Fibroblast of upper back skin (primary cell): Measurements from ENCODE around the gene ZBTB42.

Experiments
- DNase-seq: peaks from one replicate; pipeline ENCODE4 v3.0.0-alpha.2; 2013

ZBTB42 gene

GRCh38 chr14:104784218-104784568 lies 16.7 kb upstream of the ZBTB42 start:
- DNase-seq: no peak

DNA sequence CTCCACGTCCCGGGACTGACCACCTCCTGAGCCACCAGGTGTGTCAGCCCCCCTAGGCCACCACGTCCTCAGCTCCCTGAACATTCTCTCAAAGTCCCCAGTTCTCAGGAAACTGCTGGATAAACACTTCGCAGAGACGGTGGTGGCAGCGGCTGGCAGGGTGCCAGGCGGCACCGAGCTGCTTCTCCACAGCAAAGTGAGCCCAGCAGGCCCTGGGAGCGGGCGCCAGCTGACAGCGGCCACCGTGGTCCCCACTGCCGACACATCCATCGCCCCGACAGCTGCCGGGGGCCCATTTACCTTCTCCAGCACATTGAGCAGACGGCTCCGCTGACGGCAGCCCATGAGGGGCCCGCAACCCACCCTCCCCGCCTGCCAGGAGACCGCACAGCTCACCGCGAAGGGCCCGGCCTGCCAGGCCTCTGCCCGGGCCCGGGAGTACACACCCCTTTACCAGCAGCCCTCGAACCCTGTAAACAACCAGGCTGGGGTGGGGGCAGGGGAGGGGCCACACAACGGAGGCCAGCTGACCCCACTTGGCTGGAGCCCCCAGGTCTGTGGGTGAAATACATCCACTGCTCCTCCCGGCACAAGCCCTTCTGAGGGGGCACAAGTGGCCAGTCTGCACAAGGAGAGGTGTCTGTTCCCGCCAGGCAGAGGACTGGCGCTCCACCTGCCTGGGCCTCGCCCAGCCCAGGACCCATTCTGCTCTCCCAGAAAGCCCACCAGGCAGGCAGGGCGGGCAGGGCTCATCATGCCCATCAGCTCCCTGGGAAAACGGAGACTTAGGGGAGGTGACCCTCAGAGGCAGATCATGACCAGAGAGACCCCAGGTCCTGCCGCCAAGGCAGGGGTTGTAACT lies 15.8 kb upstream of the ZBTB42 start:
- DNase-seq: no peak

DNA sequence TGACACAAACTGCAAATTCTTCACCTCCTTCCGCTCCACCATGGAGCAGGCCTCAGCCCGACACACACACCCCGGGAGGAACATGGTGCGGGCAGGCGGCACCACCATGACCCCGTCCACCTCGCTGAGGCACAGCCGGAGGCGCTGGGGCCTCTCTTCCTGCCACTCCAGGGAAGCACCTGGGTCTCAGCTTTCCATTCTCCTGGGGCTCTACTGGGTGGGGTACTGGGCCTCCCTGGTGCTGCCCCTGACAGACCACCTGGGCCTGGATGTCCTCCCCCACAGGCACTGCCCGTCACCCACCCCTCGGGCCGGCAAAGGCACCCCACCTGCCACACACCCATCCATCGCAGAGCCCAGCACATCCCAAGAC lies 15.2 kb upstream of the ZBTB42 start:
- DNase-seq: no peak

- DNase-seq: no peak
These were observed 14.8 kb upstream of the ZBTB42 start for GRCh38 chr14:104786091-104786586.

DNA sequence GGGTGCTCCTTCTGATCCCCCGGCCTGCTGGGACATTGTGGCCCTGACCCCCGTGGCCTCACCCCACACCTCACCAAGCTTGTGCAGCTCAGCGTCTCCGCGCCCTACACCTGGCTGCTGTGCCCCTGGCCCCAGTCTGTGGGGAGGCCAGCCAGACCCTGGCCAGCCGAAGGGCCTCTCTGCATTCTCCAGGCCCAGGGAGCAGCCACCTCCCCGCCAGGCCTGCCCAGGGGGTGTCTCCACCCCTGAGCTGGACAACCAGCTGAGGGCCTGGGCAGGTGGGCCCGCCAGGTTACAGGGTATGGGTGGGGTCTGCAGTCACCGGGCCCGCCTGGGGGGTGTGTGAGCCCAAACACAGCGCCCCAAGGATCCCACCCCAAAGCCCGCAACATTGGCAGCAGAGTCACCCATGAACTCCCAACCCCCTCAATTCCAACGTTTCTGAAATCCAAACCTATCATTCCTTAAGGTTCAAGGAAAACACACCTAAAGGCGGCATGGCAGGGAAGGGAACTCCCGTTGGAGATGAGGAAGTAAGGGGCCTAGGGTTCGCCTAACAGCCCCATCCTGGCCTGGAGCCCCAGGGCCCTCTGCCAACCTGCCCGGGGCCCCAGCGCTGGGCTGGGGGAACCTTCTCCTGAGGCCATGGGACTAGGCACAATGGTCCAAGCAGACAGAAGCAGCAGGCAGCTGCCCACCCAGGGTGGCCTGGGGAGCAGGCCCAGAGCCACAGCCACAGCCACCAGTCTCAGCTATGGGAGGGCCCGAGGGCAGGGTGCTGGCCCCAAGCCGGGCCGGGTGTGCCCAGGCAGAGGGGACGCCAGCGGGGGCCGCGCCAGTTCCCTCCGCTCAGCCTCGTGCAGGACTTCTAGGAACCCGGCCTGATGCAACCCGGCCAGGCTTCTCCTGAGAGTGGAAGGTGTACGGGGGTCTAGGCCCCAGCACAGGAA lies 13.9 kb upstream of the ZBTB42 start:
- DNase-seq: no peak

DNA sequence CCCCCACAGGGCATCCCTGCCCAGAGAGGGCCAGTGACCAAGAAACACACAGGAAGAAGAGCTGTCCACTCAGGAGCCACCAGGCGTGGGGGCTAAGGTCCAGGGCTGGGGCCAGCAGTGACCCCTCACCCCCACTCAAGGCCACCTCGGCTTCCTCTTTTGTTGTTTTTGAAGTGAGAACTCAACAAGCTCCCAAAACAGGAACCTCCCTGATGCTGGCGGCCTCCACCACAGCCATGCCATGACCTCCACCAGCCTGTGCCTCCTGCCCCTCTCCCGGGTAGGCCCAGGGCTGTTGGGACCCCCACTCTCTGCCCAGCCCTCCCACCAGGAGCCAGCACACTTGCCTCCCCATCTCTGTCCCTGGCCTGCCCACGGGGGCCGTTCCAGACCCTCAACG lies 13.2 kb upstream of the ZBTB42 start:
- DNase-seq: no peak

DNA sequence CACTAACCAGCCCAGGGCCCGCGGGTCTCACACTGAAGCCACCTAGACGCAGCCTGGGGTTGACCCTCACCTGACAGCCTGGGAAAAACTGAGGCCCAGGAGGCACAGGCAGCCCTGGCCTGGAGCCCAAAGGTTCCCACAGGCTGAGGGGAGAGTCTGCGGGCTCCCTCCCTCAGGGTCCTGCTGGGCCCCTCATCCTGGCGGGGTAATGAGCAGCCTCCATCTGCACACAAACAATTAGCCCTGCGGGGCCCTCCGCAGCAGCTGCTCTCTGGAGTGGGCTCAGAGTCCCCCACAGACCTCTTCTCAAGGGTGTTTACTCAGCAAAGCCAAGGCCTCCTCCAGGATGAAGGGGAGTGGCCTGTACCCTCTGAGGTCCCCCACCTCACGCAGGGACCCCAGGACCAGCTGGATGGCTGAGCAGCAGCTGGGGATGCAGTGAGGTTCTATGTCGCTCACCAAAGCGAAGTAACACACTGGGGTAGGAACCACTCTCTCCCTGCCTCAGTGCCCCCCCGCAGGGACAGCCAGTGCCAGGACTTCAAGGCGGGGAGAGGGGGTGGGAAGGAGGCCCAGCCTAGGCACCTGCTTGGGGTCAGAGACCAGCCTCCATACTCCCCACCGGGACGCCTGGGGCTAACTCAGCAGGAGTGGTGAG lies 12.6 kb upstream of the ZBTB42 start:
- DNase-seq: no peak

GRCh38 chr14:104788873-104789663 lies 11.8 kb upstream of the ZBTB42 start:
- no peak for DNase-seq

GRCh38 chr14:104789752-104790743 lies 10.9 kb upstream of the ZBTB42 start:
- no peak for DNase-seq

DNA sequence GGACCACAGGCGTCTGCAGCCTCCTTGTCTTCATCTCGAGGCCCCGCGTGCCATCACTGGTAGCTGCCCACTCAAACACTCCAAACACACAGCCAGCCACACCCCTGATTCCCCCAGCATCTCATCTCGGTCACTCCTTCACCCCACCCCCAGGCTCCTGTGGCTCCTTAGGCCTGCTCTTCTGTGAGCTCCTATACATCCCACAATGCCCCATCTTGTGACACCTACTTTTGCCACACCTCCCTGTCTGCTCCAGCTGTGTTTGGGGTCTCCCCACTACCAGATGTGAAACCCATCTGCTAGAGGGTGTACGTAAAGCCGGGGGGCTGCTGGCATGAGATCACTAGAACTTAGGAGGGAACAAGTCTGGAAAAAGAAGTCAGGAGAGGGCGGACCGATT lies 9.5 kb upstream of the ZBTB42 start:
- no peak for DNase-seq

- DNase-seq: no peak
These were observed 8.6 kb upstream of the ZBTB42 start for GRCh38 chr14:104792101-104792884.

GRCh38 chr14:104792945-104793702 lies 7.8 kb upstream of the ZBTB42 start:
- DNase-seq: no peak

- DNase-seq: no peak
These were observed 7.3 kb upstream of the ZBTB42 start for GRCh38 chr14:104793703-104793959.

DNA sequence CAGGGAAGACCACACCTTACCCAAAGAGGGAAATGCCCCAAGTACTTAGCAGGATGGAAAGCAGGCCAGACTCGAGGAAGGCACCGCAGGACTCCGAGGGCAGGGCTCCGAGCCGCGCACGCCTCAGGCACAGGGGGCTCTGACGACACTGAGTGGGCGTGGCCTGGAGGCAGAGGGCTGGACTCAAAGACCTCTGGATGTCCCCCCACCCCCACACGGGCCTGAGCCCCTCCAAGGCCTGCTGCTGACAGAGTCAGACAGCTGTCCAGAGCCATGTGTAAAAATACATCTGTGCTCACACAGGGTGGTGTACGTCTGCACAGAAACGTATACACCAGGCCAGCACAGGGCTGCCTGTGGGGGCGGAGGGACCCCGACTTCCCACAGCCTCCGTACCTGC lies 6.8 kb upstream of the ZBTB42 start:
- peak; percentile 66 for DNase-seq

DNA sequence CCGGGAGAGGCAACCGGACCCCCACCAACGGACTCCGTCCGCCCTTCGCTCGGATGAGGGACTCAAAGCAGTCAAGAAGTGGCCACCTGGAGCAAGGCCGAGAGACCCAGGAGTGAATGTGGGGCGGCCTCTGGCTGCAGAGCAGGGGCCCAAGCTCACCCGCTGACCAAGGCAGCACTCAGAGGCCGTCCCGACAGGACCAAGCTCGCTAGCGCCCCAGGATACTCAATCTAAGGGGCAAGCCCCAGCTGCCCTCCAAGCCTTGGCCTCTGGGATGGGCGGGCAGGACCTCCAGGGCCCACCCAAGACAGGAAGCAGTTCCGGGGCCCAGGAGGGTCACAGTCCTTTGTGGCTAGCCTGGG lies 6.3 kb upstream of the ZBTB42 start:
- no peak for DNase-seq

DNA sequence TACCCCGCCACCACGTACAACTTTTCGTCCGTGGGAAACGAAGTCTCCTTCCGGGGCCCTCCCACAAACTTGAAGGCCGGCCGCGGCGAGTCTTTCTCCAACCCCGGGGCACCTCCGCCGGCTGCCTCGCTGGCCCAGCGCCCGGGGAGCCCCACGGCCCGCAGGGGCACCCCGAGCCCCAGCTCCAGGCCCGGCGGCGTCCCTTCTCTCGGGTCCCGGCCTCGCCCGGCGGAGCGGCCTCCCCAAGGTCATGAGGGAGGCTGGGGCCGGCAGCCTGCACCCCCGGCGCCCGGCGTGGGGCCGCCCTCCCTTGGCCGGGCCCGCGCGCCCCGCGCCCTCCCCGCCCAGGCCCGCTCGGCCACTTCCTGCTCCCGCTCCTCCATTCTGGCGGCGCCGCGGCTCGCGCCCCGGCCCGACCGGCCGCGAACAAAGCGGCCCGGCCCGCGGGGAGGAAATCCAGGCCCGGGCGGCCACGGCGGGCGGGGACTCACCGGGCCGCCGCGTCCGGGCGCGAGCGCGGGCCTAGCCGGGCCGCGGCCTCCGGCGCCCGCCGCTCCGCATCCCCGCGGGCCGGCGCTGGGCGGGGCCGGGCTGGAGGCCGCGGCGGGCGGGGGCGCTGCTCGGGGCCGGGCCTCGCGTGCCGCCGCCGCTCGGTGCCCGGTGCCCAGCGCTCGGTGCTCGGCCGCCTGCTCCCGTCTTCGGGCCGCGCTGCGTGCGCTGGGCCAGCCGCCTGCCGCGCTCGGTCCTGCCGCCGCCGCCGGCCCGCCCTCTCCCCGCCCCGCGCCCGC lies 5.7 kb upstream of the ZBTB42 start, which contains the start of gene AKT1:
Gene AKT1, minus strand, starts transcription at position 756 of the 788 bp plus-strand sequence. CDS start 3,105 bp downstream, outside the sequence.
- DNase-seq: no peak

- peak; percentile 48 for DNase-seq
These were observed 4.9 kb upstream of the ZBTB42 start for GRCh38 chr14:104795781-104796686.

- no peak for DNase-seq
These were observed 4.2 kb upstream of the ZBTB42 start for GRCh38 chr14:104796687-104797081.
